Measurements from ENCODE around the gene CMTM7.

CMTM7 gene

GRCh38 chr3:32419742-32420125, 28.1 kb downstream of the CMTM7 start:
- no peak for DNase-seq

GRCh38 chr3:32420126-32421038, 28.7 kb downstream of the CMTM7 start:
- peak in 1 of 2 experiments; percentile 60 for DNase-seq

- no peak for DNase-seq
Observed at GRCh38 chr3:32421185-32421584, 29.5 kb downstream of the CMTM7 start.

- no peak for DNase-seq
Observed at GRCh38 chr3:32421991-32422859, 30.6 kb downstream of the CMTM7 start.

- no peak for DNase-seq
Observed at GRCh38 chr3:32422943-32423342, 31.3 kb downstream of the CMTM7 start.

GRCh38 chr3:32423534-32423933, 31.9 kb downstream of the CMTM7 start:
- no peak for DNase-seq

GRCh38 chr3:32423956-32424557, 32.4 kb downstream of the CMTM7 start:
- no peak for DNase-seq

- DNase-seq = no peak
Observed at GRCh38 chr3:32424581-32425250, 33.1 kb downstream of the CMTM7 start.

GRCh38 chr3:32428092-32429068, 36.7 kb downstream of the CMTM7 start:
- DNase-seq = no peak

- no peak for DNase-seq
Observed at GRCh38 chr3:32430900-32431299, 39.2 kb downstream of the CMTM7 start.

- no peak for DNase-seq
Observed at GRCh38 chr3:32431481-32431880, 39.8 kb downstream of the CMTM7 start.

GRCh38 chr3:32432045-32432710, 40.5 kb downstream of the CMTM7 start:
- DNase-seq = no peak

GRCh38 chr3:32432711-32433530, 41.3 kb downstream of the CMTM7 start:
- peak in 1 of 2 experiments; percentile 48 for DNase-seq

- DNase-seq = no peak
Observed at GRCh38 chr3:32434206-32434605, 42.6 kb downstream of the CMTM7 start.

GRCh38 chr3:32435911-32436815, 44.5 kb downstream of the CMTM7 start:
- DNase-seq = no peak

- no peak for DNase-seq
Observed at GRCh38 chr3:32436816-32437189, 45.1 kb downstream of the CMTM7 start.

- no peak for DNase-seq
Observed at GRCh38 chr3:32437896-32438295, 46.2 kb downstream of the CMTM7 start.

GRCh38 chr3:32438596-32439344, 47.1 kb downstream of the CMTM7 start:
- DNase-seq = no peak

Data from activated CD4-positive, alpha-beta T cell treated with anti-CD3 and anti-CD28 coated beads, Interleukin-2, amount 50 U/mL, for 48 hours (primary cell).